C4-2B (cell line): ENCODE measurements around the gene GUCA1A.

ENCODE experiments used
- CTCF ChIP-seq: fragments of 450-650 bp; conservative IDR thresholded peaks from 2 replicates; pipeline ENCODE4 v1.5.1; 2017; ENCODE audit warnings: mild to moderate bottlenecking
- ZFX ChIP-seq: fragments of 450-650 bp; IDR thresholded peaks from 2 replicates; pipeline ENCODE4 v1.6.1; 2017

GRCh38 chr6:42188406-42188805, 15.2 kb downstream of the GUCA1A start:
- TF ChIP-seq ZFX (no peak), CTCF (no peak)
